ENCODE measurements around the gene PIEZO1.
A peak's percentile ranks its signal among the peaks of the same experiment; 100 is the strongest.

The PIEZO1 gene

GRCh38 chr16:88811769-88812512, 26.9 kb upstream of the PIEZO1 start, which contains the start of gene APRT:
APRT (minus strand) TSS chr16:88811928; CDS start chr16:88811899, 29 bp downstream.
- no peaks in the 10 kb centered on the region for H3K27me3 Mint-ChIP-seq
- peaks cover 51% of the 10 kb centered on the region for H3K4me1 Mint-ChIP-seq (ENCODE audit: low read depth)
- H3K4me3 Mint-ChIP-seq, result peak within 1 kb of the TSS; percentile 80
- H3K27ac Mint-ChIP-seq, result peak within 1 kb of the TSS; percentile 88
- H3K36me3 Mint-ChIP-seq (ENCODE audit: low read depth), result peaks cover 56% of the 10 kb centered on the region
- intact Hi-C loops (cut with micrococcal nuclease), result loop anchor here (2.0 to 5.0 kb wide), 4 partner anchors 45 to 405 kb away; partner anchors contain the start of genes GALNS, TRAPPC2L and ZNF778
- no peaks in the 10 kb centered on the region for H3K9me3 Mint-ChIP-seq

- Mint-ChIP-seq H3K27me3 (no peaks in the 10 kb centered on the region), H3K9me3 (no peaks in the 10 kb centered on the region), H3K36me3 (ENCODE audit: low read depth) (peaks cover 49% of the 10 kb centered on the region), H3K4me3 (peak overlapping the region; percentile 80), H3K4me1 (ENCODE audit: low read depth) (peaks cover 50% of the 10 kb centered on the region), H3K27ac (peak overlapping the region; percentile 88)
- intact Hi-C loops (cut with micrococcal nuclease), result loop anchor here (5.0 kb wide), 3 partner anchors 126 to 406 kb away; partner anchors contain the start of gene ZNF778
Observed at GRCh38 chr16:88810912-88811768, 26.1 kb upstream of the PIEZO1 start.

- peak overlapping the region; percentile 88 for H3K27ac Mint-ChIP-seq
- no peaks in the 10 kb centered on the region for H3K27me3 Mint-ChIP-seq
- intact Hi-C loops (cut with micrococcal nuclease), result loop anchor here (5.0 kb wide), 3 partner anchors 127 to 407 kb away; partner anchors contain the start of gene ZNF778
- H3K4me3 Mint-ChIP-seq, result peak overlapping the region; percentile 80
- H3K4me1 Mint-ChIP-seq (ENCODE audit: low read depth), result peaks cover 41% of the 10 kb centered on the region
- peaks cover 49% of the 10 kb centered on the region for H3K36me3 Mint-ChIP-seq (ENCODE audit: low read depth)
- H3K9me3 Mint-ChIP-seq, result no peaks in the 10 kb centered on the region
Observed at GRCh38 chr16:88810166-88810911, 25.3 kb upstream of the PIEZO1 start.

GRCh38 chr16:88809676-88810165, 24.7 kb upstream of the PIEZO1 start:
- H3K9me3 Mint-ChIP-seq, result no peaks in the 10 kb centered on the region
- peak overlapping the region; percentile 88 for H3K27ac Mint-ChIP-seq
- H3K36me3 Mint-ChIP-seq (ENCODE audit: low read depth), result peaks cover 49% of the 10 kb centered on the region
- peaks cover 47% of the 10 kb centered on the region for H3K4me1 Mint-ChIP-seq (ENCODE audit: low read depth)
- intact Hi-C loops (cut with micrococcal nuclease), result loop anchor here (5.0 kb wide), 3 partner anchors 128 to 408 kb away; partner anchors contain the start of gene ZNF778
- no peaks in the 10 kb centered on the region for H3K27me3 Mint-ChIP-seq
- peak overlapping the region; percentile 80 for H3K4me3 Mint-ChIP-seq

GRCh38 chr16:88809068-88809675, 24.2 kb upstream of the PIEZO1 start:
- Mint-ChIP-seq H3K36me3 (ENCODE audit: low read depth) (peaks cover 49% of the 10 kb centered on the region), H3K27ac (no peak overlapping the region), H3K27me3 (no peaks in the 10 kb centered on the region), H3K4me1 (ENCODE audit: low read depth) (peaks cover 53% of the 10 kb centered on the region), H3K4me3 (peak overlapping the region; percentile 7), H3K9me3 (no peaks in the 10 kb centered on the region)
- intact Hi-C loops (cut with micrococcal nuclease), result no loop called here

GRCh38 chr16:88807626-88808453, 22.8 kb upstream of the PIEZO1 start:
- H3K27me3 Mint-ChIP-seq, result no peaks in the 10 kb centered on the region
- intact Hi-C loops (cut with micrococcal nuclease), result no loop called here
- H3K27ac Mint-ChIP-seq, result peak overlapping the region; percentile 38
- H3K9me3 Mint-ChIP-seq, result no peaks in the 10 kb centered on the region
- peaks cover 55% of the 10 kb centered on the region for H3K4me1 Mint-ChIP-seq (ENCODE audit: low read depth)
- H3K36me3 Mint-ChIP-seq (ENCODE audit: low read depth), result peaks cover 49% of the 10 kb centered on the region
- no peak overlapping the region for H3K4me3 Mint-ChIP-seq

- Mint-ChIP-seq H3K4me3 (no peak overlapping the region), H3K27ac (peak overlapping the region; percentile 38), H3K4me1 (ENCODE audit: low read depth) (peaks cover 54% of the 10 kb centered on the region), H3K9me3 (no peaks in the 10 kb centered on the region), H3K36me3 (ENCODE audit: low read depth) (peaks cover 49% of the 10 kb centered on the region), H3K27me3 (no peaks in the 10 kb centered on the region)
- intact Hi-C loops (cut with micrococcal nuclease), result no loop called here
Observed at GRCh38 chr16:88807142-88807625, 22.2 kb upstream of the PIEZO1 start.

- intact Hi-C loops (cut with micrococcal nuclease), result no loop called here
- H3K4me3 Mint-ChIP-seq, result no peak overlapping the region
- H3K36me3 Mint-ChIP-seq (ENCODE audit: low read depth), result peaks cover 45% of the 10 kb centered on the region
- no peaks in the 10 kb centered on the region for H3K27me3 Mint-ChIP-seq
- no peaks in the 10 kb centered on the region for H3K9me3 Mint-ChIP-seq
- H3K4me1 Mint-ChIP-seq (ENCODE audit: low read depth), result peaks cover 49% of the 10 kb centered on the region
- no peak overlapping the region for H3K27ac Mint-ChIP-seq
Observed at GRCh38 chr16:88806491-88807111, 21.6 kb upstream of the PIEZO1 start.

GRCh38 chr16:88805887-88806393, 20.9 kb upstream of the PIEZO1 start:
- Mint-ChIP-seq H3K4me1 (ENCODE audit: low read depth) (peaks cover 50% of the 10 kb centered on the region), H3K36me3 (ENCODE audit: low read depth) (peaks cover 38% of the 10 kb centered on the region), H3K27me3 (peaks cover under 1% of the 10 kb centered on the region), H3K4me3 (no peak overlapping the region), H3K27ac (no peak overlapping the region), H3K9me3 (no peaks in the 10 kb centered on the region)
- intact Hi-C loops (cut with micrococcal nuclease), result no loop called here

- H3K4me1 Mint-ChIP-seq (ENCODE audit: low read depth), result peaks cover 50% of the 10 kb centered on the region
- peaks cover 6% of the 10 kb centered on the region for H3K27me3 Mint-ChIP-seq
- no peak overlapping the region for H3K27ac Mint-ChIP-seq
- H3K9me3 Mint-ChIP-seq, result no peaks in the 10 kb centered on the region
- no peak overlapping the region for H3K4me3 Mint-ChIP-seq
- peaks cover 32% of the 10 kb centered on the region for H3K36me3 Mint-ChIP-seq (ENCODE audit: low read depth)
- intact Hi-C loops (cut with micrococcal nuclease), result no loop called here
Observed at GRCh38 chr16:88805340-88805715, 20.3 kb upstream of the PIEZO1 start.

GRCh38 chr16:88804552-88805339, 19.7 kb upstream of the PIEZO1 start:
- peaks cover 10% of the 10 kb centered on the region for H3K27me3 Mint-ChIP-seq
- H3K4me1 Mint-ChIP-seq (ENCODE audit: low read depth), result peaks cover 50% of the 10 kb centered on the region
- intact Hi-C loops (cut with micrococcal nuclease), result no loop called here
- no peak overlapping the region for H3K27ac Mint-ChIP-seq
- H3K36me3 Mint-ChIP-seq (ENCODE audit: low read depth), result peaks cover 26% of the 10 kb centered on the region
- H3K9me3 Mint-ChIP-seq, result no peaks in the 10 kb centered on the region
- peak overlapping the region; percentile 60 for H3K4me3 Mint-ChIP-seq

All from dendritic cell treated with granulocyte-macrophage colony-stimulating factor and Interleukin-4, amounts not matched to agents 40 ng/mL and 50 ng/mL, for 4 days (primary cell).